ENCODE results near the gene NLRP10.

- no peak for TF ChIP-seq CTCF (conservative IDR thresholded peaks at IDR 0.05; ENCODE audit: low read length)
- TF ChIP-seq EZH2phosphoT487 (IDR thresholded peaks at IDR 0.05; ENCODE audit: borderline replicate concordance, low read depth, low read length) = no peak
Measured at GRCh38 chr11:8008212-8008611, 43.0 kb upstream of the NLRP10 start.
